GM19395 (cell line): Measurements from ENCODE around the gene CCDC91.
"Not testable (repeated sequence)": the region's sequence is repeated elsewhere in the genome, so short reads cannot be mapped to it uniquely, and the experiment has no call there.

Experiments used
- ATAC-seq: cut with Tn5 transposase; IDR thresholded peaks from one replicate; pipeline ENCODE4 v1.9.1; 2021; ENCODE audit warnings: mild to moderate bottlenecking, moderate library complexity; ENCODE audit not compliant: unreplicated experiment

CCDC91 gene

DNA sequence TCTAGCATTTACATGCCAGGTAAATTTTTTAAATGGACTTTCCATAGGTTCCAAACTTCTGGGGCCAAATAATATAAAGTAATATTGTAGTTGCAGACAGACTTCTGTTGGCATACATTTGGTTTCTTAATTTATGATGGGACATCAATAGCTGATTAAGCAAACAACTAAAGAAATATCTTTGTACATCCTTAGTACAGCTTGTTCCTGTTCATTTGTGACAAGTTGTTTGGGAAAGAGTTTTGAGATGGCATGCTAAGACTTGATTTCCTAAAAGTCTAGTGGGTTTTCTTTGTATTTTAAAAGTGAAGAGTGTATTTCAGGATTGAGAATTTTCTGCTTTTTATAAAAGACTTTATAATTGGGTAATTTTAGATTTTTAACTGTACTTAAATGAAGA is 41.0 kb downstream of the CCDC91 start:
- no peak for ATAC-seq

DNA sequence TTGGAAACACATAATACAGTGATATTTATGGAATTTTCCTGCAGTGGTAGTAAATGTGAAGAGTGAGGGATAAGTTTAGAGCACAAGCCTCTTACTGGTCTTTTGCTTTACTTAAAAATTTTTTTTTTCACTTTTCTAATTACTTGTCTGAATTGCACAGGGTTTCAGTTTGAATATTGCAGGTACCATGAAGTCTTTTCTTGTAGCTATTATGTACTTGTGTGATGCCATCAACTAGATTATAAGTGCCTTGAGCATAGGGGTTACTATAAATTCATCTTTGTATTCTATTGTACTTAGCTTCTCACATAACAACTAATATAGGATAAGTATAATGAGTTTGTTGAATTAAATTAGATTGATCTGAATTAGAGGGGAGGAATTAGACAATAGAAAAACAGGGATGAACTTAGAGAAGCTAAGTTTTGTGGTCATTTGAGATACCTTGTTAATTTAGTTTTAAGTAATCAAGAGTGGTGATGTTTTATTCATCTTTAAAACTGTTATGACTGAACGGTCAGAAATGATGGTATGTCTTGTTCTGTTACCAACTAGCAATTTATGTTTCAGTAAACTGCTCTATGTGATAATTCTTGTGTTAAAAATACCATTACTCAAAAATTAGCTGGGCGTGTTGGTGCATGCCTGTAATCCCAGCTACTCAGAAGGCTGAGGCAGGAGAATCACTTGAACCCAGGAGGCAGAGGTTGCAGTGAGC is 42.1 kb downstream of the CCDC91 start:
- ATAC-seq = no peak

DNA sequence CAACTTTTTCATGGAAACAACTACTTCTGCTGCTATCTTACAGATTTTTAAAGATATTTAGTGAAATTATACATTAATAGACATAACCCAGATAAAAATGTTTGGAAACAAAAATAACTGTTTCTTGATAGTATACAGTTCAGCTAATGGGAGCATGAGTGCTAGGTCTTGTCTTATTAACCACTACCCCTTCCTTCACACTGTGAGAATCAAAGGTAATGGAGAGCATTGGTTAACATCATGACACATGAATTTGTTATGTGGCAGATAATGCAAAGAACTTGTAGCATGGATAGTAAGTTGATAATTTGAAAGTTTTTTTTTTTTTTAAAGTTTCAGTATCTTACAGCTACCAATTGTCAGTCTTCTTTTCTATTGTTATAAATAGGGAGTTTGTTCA is 44.2 kb downstream of the CCDC91 start:
- ATAC-seq = no peak

DNA sequence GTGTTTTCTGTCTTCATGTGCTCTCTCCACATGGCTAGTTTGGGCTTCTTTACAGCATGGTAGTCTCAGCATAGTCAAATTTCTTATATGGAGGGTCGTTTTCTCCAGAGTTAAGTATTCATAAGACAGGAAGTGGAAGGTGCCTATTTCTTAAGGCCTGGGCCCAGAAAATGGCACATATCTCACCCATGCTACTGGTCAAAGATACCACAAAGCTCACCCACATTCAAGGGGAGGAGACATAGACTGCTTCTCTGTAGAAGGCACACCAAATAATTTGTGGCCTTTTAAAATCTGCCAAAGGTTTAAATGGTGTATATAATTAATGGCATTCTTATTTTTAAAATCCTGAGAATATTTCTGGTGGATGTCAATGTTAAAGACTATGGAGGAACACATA is 44.8 kb downstream of the CCDC91 start:
- ATAC-seq = no peak

DNA sequence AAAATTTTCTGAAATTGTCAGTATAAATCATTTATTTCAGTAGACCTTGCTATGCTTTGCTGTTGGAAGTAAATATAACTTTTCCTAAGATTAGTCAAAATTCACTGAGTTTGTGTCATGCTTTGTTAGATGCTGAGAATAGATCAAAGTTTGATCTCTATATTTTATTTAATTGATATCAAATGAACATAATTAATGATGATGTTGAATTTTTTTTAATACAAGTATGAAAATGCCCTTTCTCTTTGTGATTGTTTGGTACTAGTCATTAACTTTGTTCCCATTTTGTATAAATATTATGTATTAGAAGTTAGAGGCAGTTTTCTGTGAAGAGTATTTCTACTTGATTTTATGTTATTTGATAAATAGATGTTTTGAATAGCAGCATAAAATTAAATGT is 45.7 kb downstream of the CCDC91 start:
- ATAC-seq = no peak

DNA sequence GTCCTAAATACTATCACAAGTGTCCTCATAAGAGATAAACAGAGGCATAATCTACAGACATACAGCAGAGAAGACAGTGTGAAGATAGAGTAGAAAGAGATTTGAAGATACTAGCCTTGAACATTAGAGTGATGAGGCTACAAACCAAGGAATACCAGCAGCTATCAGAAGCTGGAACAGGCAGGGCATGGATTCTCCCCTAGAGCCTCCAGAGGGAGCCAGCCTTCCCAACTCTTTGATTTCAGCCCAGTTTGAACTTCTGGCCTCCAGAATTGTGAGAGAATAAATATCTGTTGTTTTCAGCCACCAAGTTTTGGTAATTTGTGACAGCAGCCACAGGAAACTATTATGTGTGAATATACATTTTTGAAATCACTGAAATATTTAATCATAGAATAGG is 47.2 kb downstream of the CCDC91 start:
- no peak for ATAC-seq

DNA sequence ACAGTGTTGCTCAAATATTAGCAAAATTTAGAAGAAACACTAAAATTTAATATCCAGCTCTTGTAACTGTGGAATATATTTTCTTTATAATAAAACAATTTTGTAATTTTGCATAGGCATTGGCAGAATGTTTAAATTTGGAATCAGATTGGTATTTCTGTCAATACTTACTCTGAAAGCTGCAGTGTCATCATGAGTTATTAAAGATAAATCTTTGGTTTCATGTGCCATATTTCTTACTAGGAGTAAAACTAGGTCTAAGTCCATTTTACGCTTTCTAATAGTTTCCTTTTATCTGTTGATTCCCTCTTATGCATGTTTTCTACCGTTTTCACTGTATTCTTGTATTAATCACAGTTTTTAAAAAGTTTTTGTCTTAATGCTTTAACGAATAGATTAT is 49.7 kb downstream of the CCDC91 start:
- ATAC-seq = no peak

DNA sequence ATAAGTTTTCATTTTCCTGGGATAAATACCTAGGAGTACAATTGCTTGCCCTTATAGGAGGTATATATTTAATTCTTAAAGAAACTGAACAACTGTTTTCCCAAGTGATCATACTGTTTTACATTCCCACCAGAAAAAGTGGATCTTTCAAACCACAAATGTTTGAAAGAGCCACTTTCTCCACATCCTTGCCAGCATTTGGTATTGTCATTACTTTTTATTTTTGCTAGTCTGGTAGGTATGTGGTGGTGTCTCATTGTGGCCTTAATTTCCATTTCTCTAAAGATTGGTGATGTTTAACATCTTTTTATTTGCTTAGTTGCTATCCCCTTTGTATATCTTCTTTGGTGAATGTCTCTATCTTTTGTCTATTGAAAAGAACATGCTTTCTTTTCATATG is 50.6 kb downstream of the CCDC91 start:
- no peak for ATAC-seq

DNA sequence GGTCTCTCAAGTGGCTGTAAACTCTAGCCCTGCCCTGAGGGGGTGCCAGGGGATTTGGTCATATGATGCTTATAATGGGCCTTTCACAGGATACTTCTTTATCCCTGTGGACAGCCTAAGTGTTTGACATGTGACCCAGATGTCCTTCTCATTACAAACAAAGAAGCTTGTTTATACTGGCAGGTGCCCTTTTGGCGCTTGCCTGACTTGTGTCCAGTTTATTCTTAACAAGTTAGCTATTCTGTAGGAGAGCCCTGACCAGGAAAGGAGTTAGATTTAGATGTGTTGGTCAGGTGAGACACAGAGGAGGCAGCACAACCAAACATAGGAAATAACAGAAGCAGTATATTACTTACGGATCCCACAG is 51.9 kb downstream of the CCDC91 start:
- ATAC-seq = no peak

DNA sequence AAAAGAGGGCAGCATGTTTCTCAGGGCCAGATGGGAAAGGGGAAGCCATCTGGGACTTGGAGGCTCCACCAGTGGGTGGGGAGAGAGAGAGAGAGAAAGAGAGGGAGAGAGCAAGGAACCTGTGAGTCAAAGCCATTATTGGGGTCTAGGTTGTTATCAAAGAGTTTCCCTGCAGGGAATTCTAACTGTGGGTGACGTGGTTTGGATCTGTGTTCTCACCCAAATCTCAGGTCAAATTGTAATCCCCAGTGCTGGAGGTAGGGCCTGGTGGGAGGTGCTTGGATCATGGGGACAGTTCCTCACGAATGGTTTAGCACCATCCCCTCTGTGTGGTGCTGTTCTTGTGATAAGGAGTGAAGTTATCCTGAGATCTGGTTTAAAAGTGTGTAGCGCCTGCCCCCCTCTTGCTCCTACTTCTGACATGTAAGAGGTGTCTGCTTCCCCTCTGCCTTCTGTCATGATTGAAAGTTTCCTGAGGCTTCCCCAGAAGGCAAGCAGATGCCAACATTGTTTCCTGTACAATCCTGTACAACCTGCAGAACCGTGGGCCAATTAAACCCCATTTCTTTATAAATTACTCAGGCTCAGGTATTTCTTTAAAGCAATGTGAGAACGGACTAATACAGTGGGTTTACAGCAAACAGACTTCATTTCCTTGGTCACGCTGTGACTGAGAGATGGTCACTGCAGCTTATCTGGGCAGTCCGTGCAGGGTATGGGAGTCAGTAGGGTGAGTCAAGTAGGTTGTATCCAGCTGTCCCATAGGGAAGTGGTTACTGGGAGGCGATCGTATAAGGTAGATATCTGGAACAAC is 52.4 kb downstream of the CCDC91 start:
- no peak for ATAC-seq

DNA sequence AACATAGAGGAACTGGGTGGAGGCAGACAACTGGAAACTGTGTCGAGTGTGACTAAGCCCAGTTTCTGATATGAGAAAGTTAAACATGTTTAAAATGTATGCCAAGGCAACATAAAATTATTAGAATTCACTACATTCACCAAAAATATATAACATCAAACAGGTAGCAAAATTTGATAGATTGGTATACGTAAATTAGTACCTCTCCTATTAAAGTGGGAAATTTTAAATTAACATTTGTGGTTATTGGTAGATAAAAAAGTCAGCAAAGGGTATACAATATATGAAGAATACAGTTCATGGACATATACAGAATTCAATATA is 53.0 kb downstream of the CCDC91 start:
- no peak for ATAC-seq

DNA sequence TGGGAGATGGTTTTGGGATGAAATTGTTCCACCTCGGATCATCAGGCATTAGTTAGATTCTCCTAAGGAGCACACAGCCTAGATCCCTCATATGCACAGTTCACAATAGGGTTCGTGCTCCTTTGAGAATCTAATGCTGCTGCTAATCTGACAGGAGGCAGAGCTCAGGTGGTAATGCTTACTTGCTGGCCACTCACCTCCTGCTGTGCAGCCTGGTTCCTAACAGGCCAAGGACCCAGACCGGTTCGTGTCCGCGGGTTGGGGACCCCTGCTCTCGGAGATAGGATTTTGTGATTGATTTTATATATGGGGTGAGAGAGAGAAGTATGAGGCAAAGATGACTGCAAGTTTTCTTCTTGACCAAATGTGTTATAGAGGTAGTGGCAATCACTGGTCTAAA is 57.5 kb downstream of the CCDC91 start:
- ATAC-seq = no peak

DNA sequence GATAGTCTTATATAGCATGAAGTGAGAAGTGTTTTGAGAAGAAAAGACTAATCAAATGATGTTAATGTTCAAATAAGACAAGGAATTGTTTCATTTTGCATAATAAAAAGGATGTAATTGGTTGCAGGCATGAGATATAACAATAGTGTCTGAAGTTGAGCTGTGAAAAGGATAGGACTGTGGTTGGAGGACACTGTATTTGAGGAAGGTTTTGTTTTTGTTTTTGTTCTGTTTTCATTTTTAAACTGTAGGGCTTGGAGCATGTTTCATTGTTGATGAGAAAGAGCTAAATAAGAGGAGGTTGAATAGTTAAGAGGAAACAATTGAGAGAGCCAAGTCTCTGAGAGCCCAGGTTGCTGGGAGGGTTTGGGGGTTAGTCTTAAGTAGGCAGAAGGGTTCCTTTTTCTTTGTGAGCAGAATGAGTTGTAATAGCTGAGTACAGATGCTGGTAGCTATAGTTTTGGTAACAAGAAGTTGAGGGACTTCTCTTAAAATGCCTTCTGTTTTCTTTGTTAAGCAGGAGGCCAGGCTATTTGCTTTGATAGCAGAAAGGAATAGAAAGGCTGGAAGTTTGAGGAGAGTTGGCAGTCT is 58.4 kb downstream of the CCDC91 start:
- ATAC-seq = peak; percentile 45

DNA sequence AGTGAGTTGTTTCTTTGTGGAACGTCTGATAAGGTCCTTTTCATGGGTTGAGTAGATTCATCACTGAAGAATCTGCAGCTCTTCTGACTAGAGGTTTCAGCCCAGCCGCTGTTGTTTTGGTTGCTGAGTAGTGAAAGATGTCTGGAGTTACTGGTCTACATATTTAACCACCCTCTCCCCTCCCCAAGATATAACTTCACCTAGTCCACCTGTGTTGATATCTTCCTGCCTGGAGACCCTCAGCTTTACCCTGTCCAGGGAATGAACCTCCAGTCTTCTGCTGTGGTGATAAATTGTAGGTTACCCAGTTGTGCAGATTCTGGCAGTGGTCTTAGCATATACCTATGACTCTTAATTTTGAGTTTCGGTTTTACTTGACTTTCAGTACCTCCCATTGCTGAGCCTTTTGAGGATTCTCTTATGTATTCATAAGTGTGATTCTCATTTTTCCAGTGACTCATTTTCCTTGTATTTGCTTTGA is 62.9 kb downstream of the CCDC91 start:
- ATAC-seq = peak; percentile 97

DNA sequence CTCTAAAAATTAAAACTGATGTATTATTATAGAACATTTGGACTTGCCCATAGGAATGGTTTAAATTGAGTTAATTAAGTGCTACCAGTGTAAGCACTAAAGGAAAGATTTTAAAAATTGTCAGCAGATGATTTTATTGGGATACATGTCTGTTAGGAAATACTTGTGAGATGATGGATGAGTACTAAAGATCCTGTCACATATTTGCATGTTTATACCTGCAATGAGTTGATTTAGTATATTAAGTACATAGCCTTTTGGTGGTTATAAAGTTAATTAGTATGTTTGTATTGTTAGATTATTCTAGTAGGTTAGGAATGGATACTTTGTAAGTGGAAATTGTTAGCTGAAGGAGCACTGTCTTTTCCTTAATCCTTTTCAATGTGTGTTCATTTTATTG is 67.2 kb downstream of the CCDC91 start:
- ATAC-seq = no peak

DNA sequence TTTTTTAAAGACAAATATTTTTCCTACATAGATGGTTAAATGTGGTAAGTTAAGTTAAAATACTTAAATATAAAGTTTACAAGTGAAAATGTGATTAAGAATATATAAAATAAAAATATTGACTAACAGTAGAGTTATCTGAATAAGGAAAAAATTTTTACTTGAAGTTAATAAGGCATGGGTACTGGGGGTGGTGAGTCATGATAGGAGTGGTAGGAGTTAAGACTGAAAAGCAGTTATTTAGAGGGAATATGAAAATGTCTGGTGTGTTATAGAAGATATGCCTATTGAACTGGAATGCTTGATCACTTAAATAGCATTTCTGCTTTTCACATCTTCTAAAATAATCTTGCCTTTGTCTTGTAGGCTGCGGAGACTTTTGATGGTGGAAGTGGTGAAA is 68.7 kb downstream of the CCDC91 start:
- ATAC-seq = no peak

DNA sequence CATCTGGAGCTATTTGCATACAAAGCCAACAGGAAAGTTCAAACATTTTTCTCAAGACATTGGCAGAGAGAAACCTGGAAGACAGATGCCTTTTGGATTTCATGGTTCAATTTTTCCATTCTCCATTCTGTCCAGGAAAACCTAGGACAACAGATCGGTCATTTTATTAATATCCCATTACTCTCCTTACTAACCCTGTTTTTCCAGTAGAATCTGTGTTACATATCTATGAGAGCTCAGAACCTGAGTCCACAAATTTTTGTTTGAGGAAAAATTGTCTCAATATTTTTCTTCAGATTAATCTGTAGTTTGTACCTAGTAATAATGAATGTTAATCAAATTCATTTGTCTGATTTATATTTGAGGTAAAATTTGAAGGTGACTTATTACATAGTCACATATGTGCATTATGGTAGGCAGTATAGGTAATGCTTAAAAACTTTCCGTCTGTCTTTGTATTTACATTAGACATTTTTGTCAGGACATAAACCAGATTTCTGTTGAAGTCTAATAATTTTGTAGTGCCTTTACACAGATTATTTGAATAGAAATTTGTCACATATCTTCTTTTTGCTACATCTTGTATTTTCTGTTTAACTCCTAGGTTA is 75.3 kb downstream of the CCDC91 start:
- ATAC-seq = no peak

DNA sequence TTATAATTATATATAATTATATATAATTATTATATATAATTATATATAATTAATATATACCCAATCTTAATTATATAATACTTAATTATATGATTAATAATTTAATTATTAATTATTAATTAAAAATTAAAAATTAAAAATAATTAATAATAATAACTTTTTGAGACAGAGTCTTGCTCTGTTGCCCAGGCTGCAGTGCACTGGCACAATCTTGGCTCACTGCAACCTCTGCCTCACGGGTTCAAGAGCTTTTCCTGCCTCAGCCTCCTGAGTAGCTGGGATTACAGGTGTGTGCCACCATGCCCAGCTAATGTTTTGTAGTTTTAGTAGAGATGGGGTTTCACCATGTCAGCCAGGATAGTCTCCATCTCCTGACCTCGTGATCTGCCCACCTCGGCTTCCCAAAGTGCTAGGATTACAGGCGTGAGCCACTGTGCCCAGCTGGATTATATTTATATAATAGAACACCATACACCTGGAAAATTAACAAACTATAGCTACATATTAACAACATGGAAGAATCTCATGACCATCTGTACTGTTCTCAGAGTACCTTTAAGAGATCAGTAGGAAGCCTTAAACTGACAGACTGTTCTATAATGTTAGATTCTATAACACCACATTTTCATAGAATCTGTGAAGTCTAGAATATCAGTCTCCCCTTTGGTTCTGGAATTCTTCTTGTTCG is 77.8 kb downstream of the CCDC91 start:
- not testable (repeated sequence) for ATAC-seq

DNA sequence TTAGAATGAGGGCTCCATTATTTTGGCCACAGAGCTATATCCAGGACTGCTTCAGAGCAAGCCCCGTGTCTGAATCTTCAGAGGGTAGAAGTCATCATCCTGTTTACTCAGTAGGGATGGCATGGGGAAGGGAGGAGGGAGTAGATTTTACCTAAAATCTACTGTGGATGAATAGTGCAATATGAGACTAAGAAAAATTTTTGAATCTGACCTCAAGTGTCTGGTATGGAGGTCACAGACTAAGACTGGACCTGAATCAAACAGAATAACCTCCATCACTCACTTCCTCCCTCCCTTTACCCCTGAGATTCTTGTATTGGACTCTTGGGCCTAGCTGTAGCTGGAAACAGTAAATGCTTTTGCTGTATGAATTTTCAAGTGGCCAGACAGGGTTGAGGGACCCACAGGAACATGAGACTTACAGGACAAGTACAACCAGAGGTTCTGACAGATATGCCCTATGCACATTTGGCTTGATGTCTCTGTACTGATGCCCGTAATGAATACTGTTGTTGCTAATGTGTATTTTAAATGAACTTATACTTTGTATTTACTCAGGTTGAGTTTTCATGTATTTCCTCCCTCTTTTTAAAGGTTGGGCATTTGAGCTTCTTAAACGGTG is 78.5 kb downstream of the CCDC91 start:
- no peak for ATAC-seq

DNA sequence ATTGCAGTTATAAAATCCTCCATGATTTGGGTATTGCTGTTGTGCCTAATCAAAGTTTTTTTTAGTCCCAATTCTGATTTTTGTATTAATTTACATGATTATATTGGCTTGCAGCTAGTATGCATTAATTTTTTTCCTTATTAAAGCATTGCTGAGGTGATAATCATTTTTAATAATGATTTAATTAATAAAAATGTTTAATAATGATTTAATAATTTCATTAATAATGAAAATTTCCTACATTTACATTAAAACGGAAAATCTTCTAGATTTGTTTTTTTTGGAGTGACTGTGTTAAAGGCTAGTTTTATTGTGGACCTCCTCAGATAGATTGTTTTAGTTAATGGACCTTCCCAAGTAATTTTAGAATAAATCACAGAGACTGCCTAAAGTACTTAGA is 79.6 kb downstream of the CCDC91 start:
- no peak for ATAC-seq

DNA sequence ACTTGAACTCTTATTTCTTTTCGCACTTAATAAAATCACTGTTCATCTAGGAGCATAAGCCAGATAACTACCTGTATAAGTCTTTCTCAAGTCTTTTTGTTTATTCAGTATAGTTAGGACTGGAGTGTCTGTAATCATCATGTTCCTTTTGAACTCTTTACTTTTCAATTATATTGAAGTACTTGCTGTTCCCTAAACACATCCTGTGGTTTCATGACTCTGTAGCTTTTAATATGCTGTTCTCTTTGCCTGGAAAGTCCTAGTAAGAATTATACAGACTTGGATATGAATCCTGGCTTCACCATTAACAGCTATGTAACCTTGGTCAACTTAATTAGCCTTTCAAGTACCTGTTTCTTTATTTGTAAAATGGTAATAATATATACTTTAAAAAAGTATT is 88.2 kb downstream of the CCDC91 start:
- ATAC-seq = no peak
